ENCODE data around the gene SYT9. TPM values are rescaled to one million over a fixed set of nuclear protein-coding genes. Genes with fewer than 3 reads are reported as not detected.
A peak's percentile ranks its signal among the peaks of the same experiment; 100 is the strongest.

The SYT9 gene
- polyA plus RNA-seq, 2 of the 4 experiments (the other 2 are of a cell fraction): 0.10 TPM; not detected in 1

GRCh38 chr11:7514099-7514591 is 262.4 kb downstream of the SYT9 start:
- FAIRE-seq (no peak), DNase-seq (ENCODE audit: low read depth in 1 of 2, low spot score in 1 of 2) (peak in 1 of 2 experiments; percentile 22), ATAC-seq (peak; percentile 51 to 65)
- POLR2A ChIA-PET: no interaction called here
- H3K27ac ChIP-seq: peak overlapping the region; percentile 75 to 92
- H3K4me2 ChIP-seq: peak overlapping the region; percentile 89
- H3K4me1 ChIP-seq: 0 out of 3 replicates have a peak, but pooled peaks cover 6% of the 10 kb centered on the region
- 52% methylated on average over 2 of the region's 31 CpGs for WGBS (ENCODE audit: missing lambda C conversion rate)
- H3K4me3 ChIP-seq: peak overlapping the region; percentile 76
- no peaks in the 10 kb centered on the region for H3K9me3 ChIP-seq
- CTCF ChIA-PET: interaction anchor here (0.6 to 6.1 kb wide), 21 partner anchors 9 to 478 kb away, joined by 3 to 76 read pairs (median 5); partner anchors contain the start of gene OLFML1
- no peak for TF ChIP-seq RAD21 (conservative IDR thresholded peaks at IDR 0.05 in 1 of 2, IDR thresholded peaks at IDR 0.05 in 1 of 2)
- no peak for TF ChIP-seq HDAC2 (IDR thresholded peaks at IDR 0.05)
- no peak for TF ChIP-seq ZSCAN20 (CRISPR knock-in tag; IDR thresholded peaks at IDR 0.05)
- TF ChIP-seq SREBF2 (IDR thresholded peaks at IDR 0.05): no peak
- TF ChIP-seq SMC3 (IDR thresholded peaks at IDR 0.05): no peak
- TF ChIP-seq CTCF (IDR thresholded peaks at IDR 0.05): 0 out of 3 replicates have a peak, but pooled peaks have one; percentile 9
- TF ChIP-seq JUN (IDR thresholded peaks at IDR 0.05): no peak
- no peak for TF ChIP-seq HEYL (CRISPR knock-in tag; IDR thresholded peaks at IDR 0.05)
- TF ChIP-seq CBX2 (IDR thresholded peaks at IDR 0.05; ENCODE audit: borderline replicate concordance, low read depth): no peak
- TF ChIP-seq MAFK (IDR thresholded peaks at IDR 0.05; ENCODE audit: partially characterized antibody): no peak
- peak; percentile 12; the same call in 1 of the 2 replicates for TF ChIP-seq MAX (IDR thresholded peaks at IDR 0.05)
- no peak for TF ChIP-seq RCOR1 (IDR thresholded peaks at IDR 0.05; ENCODE audit: low read depth, low read length)
- TF ChIP-seq KDM5A (IDR thresholded peaks at IDR 0.05): no peak
- TF ChIP-seq, protein P1, sequence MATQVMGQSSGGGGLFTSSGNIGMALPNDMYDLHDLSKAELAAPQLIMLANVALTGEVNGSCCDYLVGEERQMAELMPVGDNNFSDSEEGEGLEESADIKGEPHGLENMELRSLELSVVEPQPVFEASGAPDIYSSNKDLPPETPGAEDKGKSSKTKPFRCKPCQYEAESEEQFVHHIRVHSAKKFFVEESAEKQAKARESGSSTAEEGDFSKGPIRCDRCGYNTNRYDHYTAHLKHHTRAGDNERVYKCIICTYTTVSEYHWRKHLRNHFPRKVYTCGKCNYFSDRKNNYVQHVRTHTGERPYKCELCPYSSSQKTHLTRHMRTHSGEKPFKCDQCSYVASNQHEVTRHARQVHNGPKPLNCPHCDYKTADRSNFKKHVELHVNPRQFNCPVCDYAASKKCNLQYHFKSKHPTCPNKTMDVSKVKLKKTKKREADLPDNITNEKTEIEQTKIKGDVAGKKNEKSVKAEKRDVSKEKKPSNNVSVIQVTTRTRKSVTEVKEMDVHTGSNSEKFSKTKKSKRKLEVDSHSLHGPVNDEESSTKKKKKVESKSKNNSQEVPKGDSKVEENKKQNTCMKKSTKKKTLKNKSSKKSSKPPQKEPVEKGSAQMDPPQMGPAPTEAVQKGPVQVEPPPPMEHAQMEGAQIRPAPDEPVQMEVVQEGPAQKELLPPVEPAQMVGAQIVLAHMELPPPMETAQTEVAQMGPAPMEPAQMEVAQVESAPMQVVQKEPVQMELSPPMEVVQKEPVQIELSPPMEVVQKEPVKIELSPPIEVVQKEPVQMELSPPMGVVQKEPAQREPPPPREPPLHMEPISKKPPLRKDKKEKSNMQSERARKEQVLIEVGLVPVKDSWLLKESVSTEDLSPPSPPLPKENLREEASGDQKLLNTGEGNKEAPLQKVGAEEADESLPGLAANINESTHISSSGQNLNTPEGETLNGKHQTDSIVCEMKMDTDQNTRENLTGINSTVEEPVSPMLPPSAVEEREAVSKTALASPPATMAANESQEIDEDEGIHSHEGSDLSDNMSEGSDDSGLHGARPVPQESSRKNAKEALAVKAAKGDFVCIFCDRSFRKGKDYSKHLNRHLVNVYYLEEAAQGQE (IDR thresholded peaks at IDR 0.05): no peak
- TF ChIP-seq ATOH8 (CRISPR knock-in tag; IDR thresholded peaks at IDR 0.05; ENCODE audit: low read depth): no peak
- TF ChIP-seq HOXB13 (CRISPR knock-in tag; IDR thresholded peaks at IDR 0.05; ENCODE audit: low read depth): no peak
- TF ChIP-seq JUNB (IDR thresholded peaks at IDR 0.05): no peak
- no peak for TF ChIP-seq MAZ (IDR thresholded peaks at IDR 0.05; ENCODE audit: borderline replicate concordance, low read depth, low read length)
- TF ChIP-seq RNF2 (IDR thresholded peaks at IDR 0.05; ENCODE audit: borderline replicate concordance, low read depth): 0 out of 2 replicates have a peak, but pooled peaks have one; percentile 54
- no peak for TF ChIP-seq POLR2AphosphoS2 (conservative IDR thresholded peaks at IDR 0.05; ENCODE audit: low read length)
- peak; percentile 45; the same call in 1 of the 2 replicates for TF ChIP-seq KDM1A (IDR thresholded peaks at IDR 0.05; ENCODE audit: low read depth)
- TF ChIP-seq CHD4 (IDR thresholded peaks at IDR 0.05; ENCODE audit: borderline replicate concordance): no peak
- TF ChIP-seq PHF8 (IDR thresholded peaks at IDR 0.05; ENCODE audit: borderline replicate concordance, low read depth): 0 out of 2 replicates have a peak, but pooled peaks have one; percentile 47
- TF ChIP-seq USF2 (IDR thresholded peaks at IDR 0.05): no peak
- TF ChIP-seq FOSL2 (IDR thresholded peaks at IDR 0.05): no peak
- TF ChIP-seq FOSL2 (CRISPR knock-in tag; IDR thresholded peaks at IDR 0.05): no peak
- no peak for TF ChIP-seq ESRRA (IDR thresholded peaks at IDR 0.05; ENCODE audit: borderline replicate concordance, low read length)
- no peak for TF ChIP-seq CBX8 (IDR thresholded peaks at IDR 0.05)

All from A549 (cell line).